HG03064 (cell line): ENCODE data around the gene HK1.
"Not testable (repeated sequence)": the region's sequence is repeated elsewhere in the genome, so short reads cannot be mapped to it uniquely, and the experiment has no call there.

ENCODE experiments used
- ATAC-seq: cut with Tn5 transposase; IDR thresholded peaks from one replicate; pipeline ENCODE4 v1.9.1; 2021; ENCODE audit warnings: low read depth; ENCODE audit not compliant: unreplicated experiment

Gene HK1

GRCh38 chr10:69438536-69439349, 160.4 kb downstream of the HK1 start:
- ATAC-seq, result no peak

DNA sequence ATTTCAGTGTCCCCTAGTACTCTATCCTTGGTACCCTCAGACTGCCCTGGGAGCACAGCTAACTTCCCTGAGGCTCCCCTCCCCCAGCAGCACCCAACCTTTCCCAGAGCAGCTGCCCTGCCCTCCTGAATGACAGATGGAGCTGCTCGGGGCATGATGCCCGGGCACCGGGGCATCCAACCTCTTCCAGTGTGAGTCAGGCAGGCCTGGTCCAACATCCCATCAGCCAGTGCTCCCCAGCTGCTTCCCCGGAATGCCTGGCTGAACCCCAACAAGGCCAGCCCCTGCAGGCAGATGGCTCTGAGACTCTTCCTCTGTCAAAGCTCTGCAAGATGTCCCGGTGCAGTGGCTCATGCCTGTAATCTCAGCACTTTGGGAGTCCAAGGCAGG, 161.0 kb downstream of the HK1 start:
- no peak for ATAC-seq

DNA sequence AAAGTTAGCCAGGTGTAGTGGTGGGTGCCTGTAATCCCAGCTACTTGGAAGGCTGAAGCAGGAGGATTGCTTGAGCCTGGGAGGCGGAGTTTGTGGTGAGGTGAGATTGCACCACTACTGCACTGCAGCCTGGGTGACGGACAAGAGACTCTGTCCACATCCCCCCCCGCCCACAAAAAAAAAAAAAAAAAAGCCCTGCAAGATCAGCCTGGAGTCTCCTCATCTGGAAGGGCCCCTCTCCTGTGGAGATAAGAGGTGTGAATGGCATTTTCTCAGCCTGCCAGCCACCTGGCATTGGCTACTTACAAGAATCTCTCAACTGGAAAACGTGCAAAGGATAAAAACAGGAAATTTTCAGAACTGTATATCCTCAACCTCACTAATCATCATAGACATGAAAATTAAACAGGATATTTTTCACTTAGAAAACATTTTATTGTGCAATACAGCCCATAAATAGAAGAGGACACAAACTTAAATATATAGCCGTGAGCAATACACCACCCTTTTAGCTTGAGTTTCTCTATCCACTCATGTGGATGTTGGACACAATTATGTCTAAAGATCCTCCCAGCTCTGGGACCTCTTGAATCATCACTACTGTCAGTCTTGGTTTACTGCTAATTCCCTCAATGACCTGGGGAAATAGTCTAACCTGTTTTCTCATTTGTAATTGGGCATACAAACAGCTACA, 161.7 kb downstream of the HK1 start:
- no peak for ATAC-seq

DNA sequence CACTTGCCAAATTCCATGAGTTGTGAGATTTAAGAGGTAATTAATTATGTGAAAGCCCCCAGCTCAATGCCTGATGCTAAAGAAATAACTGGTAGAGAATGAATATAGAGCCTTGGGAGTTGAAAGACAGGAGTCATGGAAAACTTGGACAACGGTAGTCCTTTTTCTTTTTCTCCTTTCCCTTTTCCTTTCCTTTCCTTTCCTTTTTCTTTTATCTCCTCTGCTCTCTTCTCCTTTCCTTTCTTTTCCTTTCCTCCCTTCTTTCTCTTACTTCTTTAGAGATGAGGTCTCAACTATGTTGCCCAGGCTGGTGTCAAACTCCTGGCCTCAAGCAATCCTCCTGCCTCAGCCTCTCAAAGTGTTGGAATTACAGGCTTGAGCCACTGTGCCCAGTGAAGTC, 165.1 kb downstream of the HK1 start:
- no peak for ATAC-seq

DNA sequence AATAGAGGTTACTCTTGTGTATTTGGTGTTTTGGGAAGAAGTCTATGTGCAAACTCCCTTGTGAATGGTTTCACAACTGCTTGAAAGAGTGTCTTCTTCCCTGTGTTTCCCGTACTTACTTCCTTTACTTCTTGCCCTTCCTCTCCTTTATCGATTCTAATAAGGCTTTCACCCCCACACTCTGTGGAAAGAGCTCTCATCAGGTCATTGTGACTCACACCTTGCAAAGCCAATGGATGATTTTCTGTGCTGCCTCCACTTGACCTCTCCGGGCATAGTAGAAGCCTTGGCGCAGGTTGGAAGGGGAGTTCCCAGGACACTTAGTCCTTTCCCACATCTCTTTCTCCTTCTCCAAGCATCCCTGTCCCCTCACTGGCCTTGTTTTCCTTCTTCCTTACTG, 166.7 kb downstream of the HK1 start:
- ATAC-seq, result no peak

DNA sequence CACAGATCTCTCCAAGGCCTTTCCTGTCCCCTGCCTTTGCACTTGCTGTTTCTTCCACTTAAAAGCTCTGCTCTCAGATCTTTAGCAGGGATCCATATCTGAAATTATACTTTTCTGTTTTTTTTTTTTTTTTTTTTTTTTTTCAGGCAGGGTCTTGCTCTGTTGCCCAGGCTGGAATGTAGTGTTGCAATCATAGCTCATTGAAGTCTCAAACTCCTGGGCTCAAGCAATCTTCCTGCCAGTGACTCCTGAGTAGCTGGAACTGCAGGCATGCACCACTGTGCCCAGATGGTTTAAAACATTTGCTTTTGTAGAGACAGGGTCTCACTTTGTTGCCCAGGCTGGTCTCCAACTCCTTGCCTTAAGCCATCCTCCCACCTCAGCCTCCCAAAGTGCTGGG, 167.9 kb downstream of the HK1 start:
- no peak for ATAC-seq

- ATAC-seq, result no peak
Measured at GRCh38 chr10:69446650-69447151, 168.4 kb downstream of the HK1 start.

DNA sequence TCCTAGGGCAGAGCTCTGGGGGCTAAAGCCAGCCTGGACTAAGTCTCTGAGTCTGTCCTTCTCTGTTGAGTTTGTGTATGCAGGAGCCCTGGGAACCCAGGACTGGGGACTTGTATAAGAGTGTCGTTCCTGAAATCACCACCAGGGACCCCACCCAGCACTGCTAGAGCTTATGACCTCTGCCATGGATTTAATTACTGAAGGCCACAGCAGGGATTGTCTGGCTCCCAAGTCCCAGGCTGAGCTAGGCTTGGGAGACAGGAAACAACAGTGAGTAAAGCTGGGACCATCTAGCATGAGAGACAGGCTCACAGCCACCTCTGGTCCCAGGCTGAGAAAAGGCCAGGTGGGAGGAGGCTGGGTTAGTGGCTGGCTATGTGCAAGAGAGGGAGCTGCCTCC, 171.5 kb downstream of the HK1 start:
- no peak for ATAC-seq

DNA sequence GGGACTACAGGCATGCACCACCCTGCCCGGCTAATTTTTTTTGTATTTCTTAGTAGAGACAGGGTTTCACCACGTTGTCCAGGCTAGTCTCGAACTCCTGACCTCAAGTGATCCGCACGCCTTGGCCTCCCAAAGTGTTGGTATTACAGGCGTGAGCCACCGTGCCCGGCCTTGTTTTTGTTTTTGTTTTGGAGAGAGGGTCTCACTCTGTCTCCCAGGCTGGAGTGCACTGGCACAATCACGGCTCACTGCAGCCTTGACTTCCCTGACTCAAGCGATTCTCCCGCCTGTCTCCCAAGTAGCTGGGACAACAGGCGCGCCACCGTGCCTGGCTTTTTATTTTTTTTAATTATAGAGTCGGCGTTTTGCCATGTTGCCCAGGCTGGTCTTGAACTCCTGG, 172.1 kb downstream of the HK1 start:
- ATAC-seq, result not testable (repeated sequence)

GRCh38 chr10:69451209-69451783, 173.0 kb downstream of the HK1 start, which contains the start of gene TSPAN15:
Gene TSPAN15 (plus strand): TSS chr10:69451465. CDS start chr10:69451595, 130 bp downstream.
- peak; percentile 78 for ATAC-seq
